Right lobe of liver (tissue), 6 donors: Measurements from ENCODE around the gene ACADSB. TPM values are rescaled to one million over a fixed set of nuclear protein-coding genes. Genes with fewer than 3 reads are reported as not detected.

Source experiments
- ATAC-seq, 4 donors: fragments of 200-7000 bp; cut with Tn5 transposase; one replicate each; pipeline ENCODE4 v1.9.1; 2020; ENCODE audit warnings: mild to moderate bottlenecking in 4 of 4, moderate library complexity in 4 of 4
- DNase-seq, 3 donors: peaks; one replicate each; pipeline ENCODE4 v3.0.0-alpha.2; 2020
- H3K27ac ChIP-seq, 3 donors: fragments of 200-600 bp; one replicate each; pipeline ENCODE4 v1.8.0; 2022
- H3K27me3 ChIP-seq, 2 donors: fragments of 200-600 bp; one replicate each; pipeline ENCODE4 v1.8.0; 2022
- H3K36me3 ChIP-seq, 4 donors: fragments of 200-600 bp; sonication (generic) in 1 of 4; one replicate each; pipeline versions ENCODE4 v1.5.1 to v1.8.0; 2017 to 2022; ENCODE audit warnings: control low read depth in 1 of 4
- H3K4me1 ChIP-seq, 4 donors: fragments of 200-600 bp; sonication (generic) in 1 of 4; one replicate each; pipeline versions ENCODE4 v1.5.1 to v1.8.0; 2017 to 2022; ENCODE audit warnings: control low read depth in 1 of 4
- H3K4me3 ChIP-seq, 3 donors: fragments of 200-600 bp; one replicate each; pipeline ENCODE4 v1.8.0; 2022
- H3K9me3 ChIP-seq, 4 donors: fragments of 200-600 bp; sonication (generic) in 1 of 4; one replicate each; pipeline versions ENCODE4 v1.5.1 to v1.8.0; 2017 to 2022; ENCODE audit warnings: control low read depth in 1 of 4
- CTCF ChIP-seq, 4 donors: fragments of 200-600 bp in 3 of 4; fragments of 450-650 bp in 1 of 4; IDR thresholded peaks; one replicate each; pipeline versions ENCODE4 v1.5.1 to v1.8.0; 2016 to 2022; ENCODE audit warnings: antibody characterized with exemption in 4 of 4, mild to moderate bottlenecking in 2 of 4
- POLR2A ChIP-seq: fragments of 450-650 bp; IDR thresholded peaks from one replicate; pipeline ENCODE4 v1.6.1; 2017; ENCODE audit warnings: antibody characterized with exemption, mild to moderate bottlenecking
- WGBS: methylation state at CpG from one replicate; pipeline ENCODE4 v1.1.6; 2018; ENCODE audit warnings: low coverage, low lambda C conversion rate; ENCODE audit not compliant: insufficient coverage; ENCODE audit errors: missing lambda C conversion rate; 5-methylcytosine and 5-hydroxymethylcytosine counted together
- intact Hi-C, 2 donors: fragments of 100-400 bp; cut with DNase I; formaldehyde crosslinking; loops; one replicate each; pipeline versions ENCODE4 v1.11.2 to v1.14.1; 2022
- total RNA-seq, 6 experiments: library from RNA; depleted of rRNA in 2 of 6; stranded (reverse); fragments of >200 nt in 2 of 6; fragmentation: NEBNext Ultra II Directional in 3 of 6; extraction: Animal tissue kit (Norgen Biotek cat#: 25700) in 3 of 6; gene quantifications; one replicate each; pipeline versions ENCODE4 v1.1.0 to v1.2.4, GENCODE V29; 2016 to 2023
- donor health status: DM: no; HTN: yes; CAD: no.
- donor health status: DM: no; HTN: no; CAD: no.
- donor health status: DM: no; HTN: no; CAD: no.
- donor health status: DM: no; HTN: yes; CAD: no.
- donor health status: DM: no; HTN: yes; CAD: no.

ACADSB gene
- total RNA-seq, 6 experiments from 2014 or later = 73.6 to 591 (median 273) TPM

- Histone ChIP-seq H3K4me3 (no peak overlapping the region), H3K4me1 (no peaks in the 10 kb centered on the region), H3K27ac (no peak overlapping the region), H3K27me3 (no peaks in the 10 kb centered on the region), H3K36me3 (no peaks in the 10 kb centered on the region), H3K9me3 (no peaks in the 10 kb centered on the region)
- TF ChIP-seq POLR2A (no peak), CTCF (IDR thresholded peaks at IDR 0.05) (no peak)
- ATAC-seq (no peak), DNase-seq (no peak)
- intact Hi-C loops = no loop called here
- WGBS = 71% methylated on average over 8 of the region's 8 CpGs
Measured at GRCh38 chr10:123069246-123069986, 60.6 kb downstream of the ACADSB start.

GRCh38 chr10:123073187-123073586 lies 64.4 kb downstream of the ACADSB start:
- H3K9me3 ChIP-seq = no peaks in the 10 kb centered on the region
- H3K27me3 ChIP-seq = no peaks in the 10 kb centered on the region
- H3K4me3 ChIP-seq = no peak overlapping the region
- DNase-seq (no peak), ATAC-seq (no peak)
- no peak for TF ChIP-seq POLR2A
- no peak for TF ChIP-seq CTCF (IDR thresholded peaks at IDR 0.05)
- WGBS = 73% methylated on average over 3 of the region's 6 CpGs
- H3K27ac ChIP-seq = no peak overlapping the region
- H3K4me1 ChIP-seq = no peaks in the 10 kb centered on the region
- H3K36me3 ChIP-seq = no peaks in the 10 kb centered on the region
- intact Hi-C loops = no loop called here

DNA sequence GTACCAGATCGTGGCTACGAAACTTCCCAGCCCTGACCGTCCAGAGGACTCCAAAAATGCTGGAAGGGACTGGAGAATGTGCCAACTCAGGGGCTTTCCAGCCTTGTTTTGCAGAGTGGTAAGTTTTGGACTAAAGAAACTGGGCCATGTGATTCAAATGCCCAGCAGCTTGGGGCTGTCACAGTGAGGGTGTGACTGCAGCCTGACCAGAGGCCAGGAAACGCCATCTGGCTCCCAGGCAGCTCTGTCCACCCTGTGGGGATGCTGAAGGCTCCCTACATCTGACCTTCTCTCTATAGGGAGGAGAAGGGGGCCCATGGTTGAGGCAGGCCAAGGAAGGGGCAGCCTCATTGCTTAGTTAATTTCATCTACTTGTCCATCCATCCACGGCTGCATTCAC lies 65.4 kb downstream of the ACADSB start:
- intact Hi-C loops = no loop called here
- DNase-seq (no peak), ATAC-seq (no peak)
- Histone ChIP-seq H3K4me3 (no peak overlapping the region), H3K4me1 (no peaks in the 10 kb centered on the region), H3K27me3 (no peaks in the 10 kb centered on the region), H3K36me3 (no peaks in the 10 kb centered on the region), H3K9me3 (no peaks in the 10 kb centered on the region), H3K27ac (no peak overlapping the region)
- no peak for TF ChIP-seq POLR2A
- TF ChIP-seq CTCF (IDR thresholded peaks at IDR 0.05) = no peak
- 95% methylated on average over 4 of the region's 5 CpGs for WGBS

DNA sequence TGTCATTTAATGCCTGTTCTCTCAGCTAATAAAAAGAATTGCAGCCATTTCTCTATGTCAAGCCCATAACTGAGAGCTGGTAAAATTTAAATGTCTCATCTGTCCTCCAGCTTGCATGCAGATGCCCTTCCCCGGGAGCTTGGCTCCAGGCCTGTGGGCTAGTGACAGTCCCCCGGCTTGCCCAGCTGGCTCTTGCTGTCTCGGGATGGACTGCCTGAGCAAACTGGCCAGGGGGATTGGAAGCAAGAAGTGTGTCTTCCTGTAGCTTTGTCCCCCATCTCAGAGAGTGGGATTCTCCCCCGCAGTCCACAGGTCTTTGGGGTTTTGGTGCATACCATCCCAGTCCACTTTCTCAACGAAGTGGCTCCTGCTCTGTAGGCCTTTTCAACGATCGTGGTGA lies 73.1 kb downstream of the ACADSB start:
- H3K36me3 ChIP-seq = no peaks in the 10 kb centered on the region
- DNase-seq = no peak
- H3K9me3 ChIP-seq = no peaks in the 10 kb centered on the region
- H3K4me1 ChIP-seq = no peaks in the 10 kb centered on the region
- H3K27ac ChIP-seq = no peak overlapping the region
- H3K4me3 ChIP-seq = no peak overlapping the region
- no peak for ATAC-seq
- TF ChIP-seq POLR2A (no peak), CTCF (IDR thresholded peaks at IDR 0.05) (no peak)
- intact Hi-C loops = no loop called here
- H3K27me3 ChIP-seq = no peaks in the 10 kb centered on the region
- WGBS = 57% methylated on average over 5 of the region's 7 CpGs
